Peyer's patch (tissue), 4 donors: ENCODE measurements around the gene GBX2.

Source experiments
- POLR2A ChIP-seq, 2 donors: fragments of 450-650 bp; IDR thresholded peaks; one replicate each; pipeline ENCODE4 v1.5.1; 2017; ENCODE audit warnings: antibody characterized with exemption in 2 of 2, mild to moderate bottlenecking in 2 of 2, moderate library complexity in 2 of 2
- TF ChIP-seq, protein P1 (sequence below), 6 experiments: fragments of 450-650 bp in 4 of 6; fragments of 200-600 bp in 2 of 6; sonication (generic) in 1 of 6; IDR thresholded peaks; one replicate each; pipeline ENCODE4 v1.5.1; 2017 to 2019; ENCODE audit warnings: antibody characterized with exemption in 6 of 6, mild to moderate bottlenecking in 3 of 6, moderate library complexity in 1 of 6

DNA sequence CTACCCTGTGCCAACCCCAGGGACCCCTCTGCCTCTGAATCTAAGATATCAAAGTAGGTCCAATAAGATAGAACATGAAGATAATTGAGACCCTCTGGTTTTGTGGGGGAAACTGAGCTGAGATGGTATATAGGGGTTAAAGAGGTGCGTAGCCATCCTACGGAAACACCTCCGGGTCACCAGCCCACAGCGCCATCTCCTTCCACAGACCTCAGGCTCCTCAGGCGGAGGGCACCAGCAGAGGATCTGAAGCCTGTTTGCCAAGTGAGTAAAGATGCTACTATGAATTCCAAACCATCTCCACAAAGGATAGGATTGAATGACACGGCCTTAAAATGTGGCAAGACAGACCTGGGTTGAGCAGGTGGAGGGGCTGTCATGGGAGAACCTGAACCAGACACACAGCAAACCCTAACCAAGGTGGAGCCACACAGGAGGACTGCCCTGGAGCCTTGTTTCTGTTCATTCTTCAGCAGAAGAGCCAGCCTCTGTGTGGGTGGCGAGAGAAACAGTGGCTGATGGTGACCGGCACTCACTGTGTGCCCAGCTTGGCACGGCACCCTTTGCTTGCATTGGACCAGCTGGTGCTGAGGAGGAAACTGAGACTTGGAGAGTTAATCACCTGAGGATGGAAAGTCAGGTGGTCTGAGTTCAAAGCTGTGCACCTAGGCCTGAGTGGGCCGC, 10.2 kb downstream of the GBX2 start:
- no peak for TF ChIP-seq POLR2A (IDR thresholded peaks at IDR 0.05)
- TF ChIP-seq, protein P1, sequence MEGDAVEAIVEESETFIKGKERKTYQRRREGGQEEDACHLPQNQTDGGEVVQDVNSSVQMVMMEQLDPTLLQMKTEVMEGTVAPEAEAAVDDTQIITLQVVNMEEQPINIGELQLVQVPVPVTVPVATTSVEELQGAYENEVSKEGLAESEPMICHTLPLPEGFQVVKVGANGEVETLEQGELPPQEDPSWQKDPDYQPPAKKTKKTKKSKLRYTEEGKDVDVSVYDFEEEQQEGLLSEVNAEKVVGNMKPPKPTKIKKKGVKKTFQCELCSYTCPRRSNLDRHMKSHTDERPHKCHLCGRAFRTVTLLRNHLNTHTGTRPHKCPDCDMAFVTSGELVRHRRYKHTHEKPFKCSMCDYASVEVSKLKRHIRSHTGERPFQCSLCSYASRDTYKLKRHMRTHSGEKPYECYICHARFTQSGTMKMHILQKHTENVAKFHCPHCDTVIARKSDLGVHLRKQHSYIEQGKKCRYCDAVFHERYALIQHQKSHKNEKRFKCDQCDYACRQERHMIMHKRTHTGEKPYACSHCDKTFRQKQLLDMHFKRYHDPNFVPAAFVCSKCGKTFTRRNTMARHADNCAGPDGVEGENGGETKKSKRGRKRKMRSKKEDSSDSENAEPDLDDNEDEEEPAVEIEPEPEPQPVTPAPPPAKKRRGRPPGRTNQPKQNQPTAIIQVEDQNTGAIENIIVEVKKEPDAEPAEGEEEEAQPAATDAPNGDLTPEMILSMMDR (IDR thresholded peaks at IDR 0.05) = no peak
